Tibial artery (tissue), 4 donors: ENCODE measurements around the gene SYNPO.

Source experiments
- DNase-seq, 2 donors: peaks; one replicate each; pipeline ENCODE4 v3.0.0-alpha.2; 2019
- H3K27ac ChIP-seq, 2 donors: fragments of 200-600 bp; sonication (generic) in 1 of 2; 1 replicate in 1 of 2; 2 replicates in 1 of 2; pipeline ENCODE4 v1.5.1; 2018 to 2019; ENCODE audit warnings: mild to moderate bottlenecking in 1 of 2
- H3K27me3 ChIP-seq, 2 donors: fragments of 200-600 bp; sonication (generic) in 1 of 2; one replicate each; pipeline versions ENCODE4 v1.5.1 to v1.6.0; 2016 to 2019
- H3K36me3 ChIP-seq, 3 donors: fragments of 200-600 bp; sonication (generic) in 2 of 3; one replicate each; pipeline ENCODE4 v1.5.1; 2016 to 2019; ENCODE audit warnings: mild to moderate bottlenecking in 2 of 3
- H3K4me1 ChIP-seq, 4 donors: fragments of 200-600 bp; sonication (generic) in 2 of 4; 1 replicate in 3 of 4; 2 replicates in 1 of 4; pipeline ENCODE4 v1.5.1; 2016 to 2019
- H3K4me3 ChIP-seq, 2 donors: fragments of 200-600 bp; sonication (generic) in 1 of 2; 1 replicate in 1 of 2; 2 replicates in 1 of 2; pipeline ENCODE4 v1.5.1; 2018 to 2019; ENCODE audit warnings: mild to moderate bottlenecking in 2 of 2
- H3K9me3 ChIP-seq, 3 donors: fragments of 200-600 bp; sonication (generic) in 1 of 3; one replicate each; pipeline ENCODE4 v1.5.1; 2016 to 2019
- intact Hi-C: fragments of 100-400 bp; cut with DNase I; formaldehyde crosslinking; loops from one replicate; pipeline ENCODE4 v1.15.0; 2023; ENCODE audit warnings: low total_unique reads
- TF ChIP-seq, protein P1 (sequence below), 2 experiments: fragments of 200-600 bp in 1 of 2; fragments of 450-650 bp in 1 of 2; IDR thresholded peaks; one replicate each; pipeline ENCODE4 v1.5.1; 2017 to 2019; ENCODE audit warnings: antibody characterized with exemption in 2 of 2, mild to moderate bottlenecking in 1 of 2, moderate library complexity in 1 of 2

The SYNPO gene

DNA sequence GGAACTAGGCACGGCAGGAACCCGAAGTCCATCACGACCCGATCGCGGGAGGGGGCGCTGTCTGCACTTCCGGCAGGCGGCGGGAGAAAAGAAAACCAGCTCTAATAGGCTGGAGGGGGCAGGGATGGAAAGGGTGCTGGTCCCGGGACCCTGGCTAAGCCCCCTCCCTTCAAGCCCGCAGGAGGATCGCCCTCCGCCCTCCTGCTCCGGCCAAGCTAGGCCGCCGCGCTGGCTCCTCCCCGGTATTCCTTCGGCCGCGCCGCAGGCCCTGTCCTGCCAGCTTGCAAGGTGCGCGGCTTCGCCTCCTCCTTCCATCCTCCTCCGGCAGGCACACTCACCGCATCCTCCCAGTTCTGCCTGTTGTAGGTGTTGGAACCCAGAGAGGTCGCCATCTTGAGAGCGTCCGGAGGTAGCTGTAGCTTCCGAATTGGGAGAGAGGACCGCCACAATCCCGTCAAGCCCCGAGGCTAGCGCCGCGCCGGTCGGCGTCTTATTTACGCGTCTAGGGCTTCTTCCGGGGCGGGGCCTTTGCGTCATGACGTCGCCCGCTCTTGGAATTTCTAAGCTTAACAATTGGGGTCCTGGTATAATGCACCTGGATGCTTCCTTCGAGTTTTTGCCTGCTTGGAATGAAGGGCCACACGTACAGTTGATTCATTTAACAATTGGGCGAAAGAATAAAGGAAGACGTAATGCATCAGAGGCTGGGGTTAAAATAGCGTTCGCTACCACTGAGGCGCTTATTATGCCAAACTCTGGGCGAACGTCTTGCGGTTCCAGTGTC lies 60.3 kb downstream of the SYNPO start, which contains the start of gene RBM22:
TSS of gene RBM22 (minus strand) at position 469 of the 784 bp plus-strand sequence. CDS start at position 392, 77 bp downstream.
- TF ChIP-seq, protein P1, sequence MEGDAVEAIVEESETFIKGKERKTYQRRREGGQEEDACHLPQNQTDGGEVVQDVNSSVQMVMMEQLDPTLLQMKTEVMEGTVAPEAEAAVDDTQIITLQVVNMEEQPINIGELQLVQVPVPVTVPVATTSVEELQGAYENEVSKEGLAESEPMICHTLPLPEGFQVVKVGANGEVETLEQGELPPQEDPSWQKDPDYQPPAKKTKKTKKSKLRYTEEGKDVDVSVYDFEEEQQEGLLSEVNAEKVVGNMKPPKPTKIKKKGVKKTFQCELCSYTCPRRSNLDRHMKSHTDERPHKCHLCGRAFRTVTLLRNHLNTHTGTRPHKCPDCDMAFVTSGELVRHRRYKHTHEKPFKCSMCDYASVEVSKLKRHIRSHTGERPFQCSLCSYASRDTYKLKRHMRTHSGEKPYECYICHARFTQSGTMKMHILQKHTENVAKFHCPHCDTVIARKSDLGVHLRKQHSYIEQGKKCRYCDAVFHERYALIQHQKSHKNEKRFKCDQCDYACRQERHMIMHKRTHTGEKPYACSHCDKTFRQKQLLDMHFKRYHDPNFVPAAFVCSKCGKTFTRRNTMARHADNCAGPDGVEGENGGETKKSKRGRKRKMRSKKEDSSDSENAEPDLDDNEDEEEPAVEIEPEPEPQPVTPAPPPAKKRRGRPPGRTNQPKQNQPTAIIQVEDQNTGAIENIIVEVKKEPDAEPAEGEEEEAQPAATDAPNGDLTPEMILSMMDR (IDR thresholded peaks at IDR 0.05): peak; percentile 50 to 66
- Histone ChIP-seq H3K27me3 (no peaks in the 10 kb centered on the region), H3K4me3 (peak within 1 kb of the TSS; percentile 91 to 100), H3K27ac (peak within 1 kb of the TSS; percentile 96 to 99), H3K9me3 (no peaks in the 10 kb centered on the region), H3K36me3 (peaks cover 30 to 32% (median 31%) of the 10 kb centered on the region in 3 donors), H3K4me1 (peaks cover 0 to 12% (median 11%) of the 10 kb centered on the region in 4 donors)
- DNase-seq: peak; percentile 95
- intact Hi-C loops: no loop called here

DNA sequence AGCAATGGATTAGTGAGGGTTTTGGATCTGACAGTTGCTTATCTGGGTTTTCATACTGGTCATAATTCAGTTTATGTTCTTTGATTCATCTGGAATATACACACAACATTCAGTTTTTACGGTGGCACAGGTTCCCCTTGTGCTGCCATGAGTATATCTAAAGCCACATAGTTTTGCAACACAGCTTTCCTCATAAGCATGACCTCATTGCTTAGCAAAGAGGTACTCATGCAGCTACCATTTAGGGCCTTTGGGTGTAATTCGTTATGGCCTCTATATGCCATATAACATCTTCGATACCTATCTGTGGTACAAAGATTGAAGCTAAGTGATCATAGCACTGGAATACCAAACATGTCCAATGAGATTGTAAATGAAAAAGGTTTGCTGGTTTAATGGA lies 63.3 kb downstream of the SYNPO start:
- H3K9me3 ChIP-seq: no peaks in the 10 kb centered on the region
- no peaks in the 10 kb centered on the region for H3K27me3 ChIP-seq
- TF ChIP-seq, protein P1 (IDR thresholded peaks at IDR 0.05): no peak
- H3K36me3 ChIP-seq: peaks cover 0 to 11% (median 4%) of the 10 kb centered on the region in 3 donors
- no peak overlapping the region for H3K27ac ChIP-seq
- no peak overlapping the region for H3K4me3 ChIP-seq
- H3K4me1 ChIP-seq: peaks cover 0 to 12% (median 11%) of the 10 kb centered on the region in 4 donors
- intact Hi-C loops: no loop called here
- no peak for DNase-seq

DNA sequence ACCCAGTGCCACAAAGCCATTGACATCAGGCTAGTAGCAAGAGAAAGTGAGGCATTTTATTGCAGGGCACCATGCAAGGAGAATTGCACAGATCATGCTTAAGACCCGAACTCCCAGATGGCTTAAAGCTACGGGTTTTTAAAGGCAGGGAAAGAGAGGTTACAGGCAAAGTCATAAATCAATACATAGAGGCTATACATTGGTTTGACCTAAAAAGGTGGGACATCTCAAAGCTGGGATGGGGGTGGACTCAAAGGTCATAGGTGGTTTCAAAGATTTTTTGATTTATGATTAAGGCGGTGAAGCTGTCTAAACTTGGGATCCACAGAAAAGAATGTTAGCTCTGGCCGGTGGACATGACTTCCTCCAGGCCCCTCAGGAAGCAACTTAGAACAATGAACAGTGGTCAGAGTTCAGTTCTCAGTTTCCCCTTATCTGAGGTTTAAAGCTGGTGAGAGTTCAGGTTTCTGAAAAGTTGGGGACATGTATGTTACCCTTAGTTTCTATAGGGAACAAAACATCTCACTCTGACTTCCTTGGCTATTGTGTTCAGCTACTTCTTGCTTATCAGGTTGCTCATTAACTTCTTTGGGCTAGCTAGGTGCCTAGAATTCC lies 66.4 kb downstream of the SYNPO start:
- TF ChIP-seq, protein P1 (IDR thresholded peaks at IDR 0.05): no peak
- Histone ChIP-seq H3K9me3 (no peaks in the 10 kb centered on the region), H3K27ac (no peak overlapping the region), H3K4me1 (no peaks in the 10 kb centered on the region), H3K4me3 (no peak overlapping the region), H3K27me3 (no peaks in the 10 kb centered on the region), H3K36me3 (peaks cover 25 to 40% (median 34%) of the 10 kb centered on the region in 3 donors)
- intact Hi-C loops: no loop called here
- DNase-seq: no peak
